ENCODE measurements around the gene FAM83C. TPM values are rescaled to one million over a fixed set of nuclear protein-coding genes. Genes with fewer than 3 reads are reported as not detected.

Gene FAM83C
- total and polyA plus RNA-seq, 9 donors: 0.11 to 2.1 TPM; not detected in 7

DNA sequence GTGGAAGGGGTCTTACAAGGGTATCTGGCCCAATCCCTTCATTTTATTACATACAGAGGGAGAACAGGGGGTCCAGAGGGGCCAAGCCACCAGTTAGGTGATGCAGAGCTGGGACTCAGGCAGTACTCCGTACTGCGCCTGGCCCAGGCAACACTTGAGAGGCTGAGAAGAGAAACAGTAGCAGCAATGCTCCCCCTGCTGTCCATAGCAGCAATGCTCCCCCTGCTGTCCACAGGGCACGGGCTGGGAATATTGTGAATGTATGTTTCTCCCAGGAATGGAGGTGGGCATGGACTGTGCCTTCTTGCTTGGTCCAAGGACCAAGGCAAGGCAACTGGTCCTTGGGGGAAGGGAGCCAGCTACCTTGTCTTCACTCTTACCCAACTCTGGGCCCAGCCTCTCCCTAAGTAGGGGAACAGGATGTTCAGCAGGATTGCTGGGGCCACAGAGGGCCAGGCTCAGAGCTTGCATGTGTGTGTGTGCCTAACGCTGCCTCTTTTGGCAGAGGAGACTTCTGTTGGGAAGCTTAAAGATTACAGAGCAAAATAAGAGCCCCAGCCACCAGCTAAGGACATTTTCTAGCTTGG is 14.8 kb upstream of the FAM83C start:
- 35% methylated on average over 2 of the region's 4 CpGs for WGBS (ENCODE audit: insufficient coverage)

DNA sequence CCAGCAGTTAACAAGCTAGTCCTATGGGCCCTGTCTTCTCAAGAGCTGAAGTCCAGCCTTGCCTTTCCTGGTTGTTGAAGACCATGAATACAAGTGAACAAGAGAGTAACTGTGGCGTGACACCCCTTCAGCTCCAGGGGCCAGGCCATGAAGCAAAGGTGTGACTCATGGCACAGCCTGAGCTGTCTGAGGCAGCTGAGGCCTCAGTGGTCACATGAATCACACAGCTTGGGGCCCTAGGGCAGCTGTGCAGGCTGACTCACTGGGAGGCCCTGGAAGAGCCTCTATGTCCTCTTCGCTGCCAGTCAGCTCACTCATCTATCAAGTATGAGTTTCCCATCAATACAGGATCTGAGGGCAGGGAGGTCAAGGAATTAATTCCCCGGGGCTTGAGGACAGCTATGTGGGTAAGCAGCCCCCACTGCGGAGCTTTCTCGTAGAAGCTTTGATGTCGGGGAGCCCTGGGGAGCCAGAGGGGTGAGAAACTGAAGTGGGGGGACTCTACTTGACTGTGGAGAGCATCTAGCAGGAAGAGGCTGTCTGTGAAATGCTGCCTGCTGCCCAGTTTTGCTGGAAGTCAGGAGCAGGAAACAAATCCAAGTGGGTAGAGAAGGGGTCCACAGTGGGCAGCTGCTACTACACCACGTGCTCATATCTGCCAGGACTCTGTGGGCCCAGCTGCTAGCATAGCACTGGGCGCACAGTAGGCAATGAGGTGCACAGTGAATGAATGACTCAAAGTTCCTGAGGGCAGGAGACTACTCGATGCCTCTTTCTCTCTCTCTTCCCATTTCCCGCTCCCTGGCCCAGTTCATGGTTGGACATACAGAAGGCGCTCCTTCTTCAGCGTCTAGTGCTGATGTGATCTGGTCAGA is 13.7 kb upstream of the FAM83C start:
- no peaks in the 10 kb centered on the region for H3K27me3 ChIP-seq (ENCODE audit: control insufficient read depth, insufficient read depth, low read length)
- no peak for DNase-seq
- H3K27ac ChIP-seq (ENCODE audit: low read length): no peak overlapping the region
- peaks cover 38% of the 10 kb centered on the region for H3K36me3 ChIP-seq (ENCODE audit: control insufficient read depth, insufficient read depth, low read length)
- H3K9me3 ChIP-seq (replicated peaks; ENCODE audit: control insufficient read depth, low read depth, low read length): no peaks in the 10 kb centered on the region
- peaks cover 18% of the 10 kb centered on the region for H3K4me1 ChIP-seq (ENCODE audit: control insufficient read depth, insufficient read depth, low read length)
- no peak overlapping the region for H3K4me3 ChIP-seq (ENCODE audit: low read length)
- 89% methylated on average over 8 of the region's 12 CpGs for WGBS (ENCODE audit: insufficient coverage)

More for the DNA sequence above, 14.8 kb upstream of the FAM83C start:
- no peaks in the 10 kb centered on the region for H3K9me3 ChIP-seq (replicated peaks; ENCODE audit: control insufficient read depth, low read depth, low read length)
- no peak overlapping the region for H3K27ac ChIP-seq (ENCODE audit: low read length)
- no peak overlapping the region for H3K4me3 ChIP-seq (ENCODE audit: low read length)
- H3K27me3 ChIP-seq (ENCODE audit: control insufficient read depth, insufficient read depth, low read length): no peaks in the 10 kb centered on the region
- peak; percentile 31 for DNase-seq
- H3K36me3 ChIP-seq (ENCODE audit: control insufficient read depth, insufficient read depth, low read length): peaks cover 41% of the 10 kb centered on the region
- H3K4me1 ChIP-seq (ENCODE audit: control insufficient read depth, insufficient read depth, low read length): peaks cover 18% of the 10 kb centered on the region

- H3K4me3 ChIP-seq (ENCODE audit: low read length): no peak overlapping the region
- H3K9me3 ChIP-seq (replicated peaks; ENCODE audit: control insufficient read depth, low read depth, low read length): no peaks in the 10 kb centered on the region
- 86% methylated on average over 6 of the region's 6 CpGs for WGBS (ENCODE audit: insufficient coverage)
- H3K27me3 ChIP-seq (ENCODE audit: control insufficient read depth, insufficient read depth, low read length): no peaks in the 10 kb centered on the region
- no peak overlapping the region for H3K27ac ChIP-seq (ENCODE audit: low read length)
- H3K36me3 ChIP-seq (ENCODE audit: control insufficient read depth, insufficient read depth, low read length): peaks cover 37% of the 10 kb centered on the region
- H3K4me1 ChIP-seq (ENCODE audit: control insufficient read depth, insufficient read depth, low read length): peaks cover 18% of the 10 kb centered on the region
- no peak for DNase-seq
Measured at GRCh38 chr20:35304956-35305355, 12.7 kb upstream of the FAM83C start.

DNA sequence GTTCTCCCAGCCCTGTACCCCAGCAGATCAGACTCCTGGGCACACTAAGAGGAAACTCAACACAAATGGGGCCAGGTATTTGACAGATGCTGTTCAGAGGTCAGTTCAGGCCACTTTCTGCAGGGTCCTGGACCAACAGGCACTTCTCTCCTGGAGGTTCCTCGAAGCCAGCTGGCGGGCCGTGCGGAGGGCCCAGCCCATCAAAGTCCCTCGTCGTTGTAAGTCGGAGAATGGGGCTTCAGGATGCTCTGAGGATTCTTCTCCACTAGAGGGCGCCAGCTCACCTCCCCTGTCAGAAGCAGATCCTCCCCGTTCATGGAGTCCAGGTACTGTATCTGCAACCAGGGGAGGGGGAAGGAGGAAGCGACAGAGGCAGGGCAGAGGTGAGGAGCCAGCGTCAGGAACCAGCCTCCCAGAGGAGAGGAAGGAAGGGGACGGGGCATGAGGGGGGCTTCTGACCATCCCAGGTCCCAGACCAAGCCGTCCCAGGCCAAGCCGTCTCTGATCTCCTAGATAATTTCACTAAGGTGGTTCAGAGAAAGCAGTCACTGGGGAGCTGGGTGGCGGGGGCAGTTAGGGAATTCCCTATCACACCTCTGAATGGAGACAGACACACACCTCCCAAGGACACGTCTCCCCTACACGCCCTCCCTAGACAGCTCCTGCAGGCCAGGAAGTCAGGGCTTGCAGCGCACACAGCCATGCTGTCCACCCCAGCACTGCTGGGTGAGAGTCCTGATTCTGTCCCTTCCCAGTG is 11.7 kb upstream of the FAM83C start:
- H3K36me3 ChIP-seq (ENCODE audit: control insufficient read depth, insufficient read depth, low read length): peaks cover 33% of the 10 kb centered on the region
- no peak overlapping the region for H3K27ac ChIP-seq (ENCODE audit: low read length)
- no peaks in the 10 kb centered on the region for H3K9me3 ChIP-seq (replicated peaks; ENCODE audit: control insufficient read depth, low read depth, low read length)
- H3K27me3 ChIP-seq (ENCODE audit: control insufficient read depth, insufficient read depth, low read length): no peaks in the 10 kb centered on the region
- DNase-seq: peak; percentile 82
- H3K4me1 ChIP-seq (ENCODE audit: control insufficient read depth, insufficient read depth, low read length): peaks cover 18% of the 10 kb centered on the region
- no peak overlapping the region for H3K4me3 ChIP-seq (ENCODE audit: low read length)
- 5% methylated on average over 6 of the region's 18 CpGs for WGBS (ENCODE audit: insufficient coverage)

- DNase-seq: no peak
- WGBS (ENCODE audit: insufficient coverage): 93% methylated on average over 9 of the region's 11 CpGs
- H3K4me3 ChIP-seq (ENCODE audit: low read length): no peak overlapping the region
- H3K36me3 ChIP-seq (ENCODE audit: control insufficient read depth, insufficient read depth, low read length): peaks cover 33% of the 10 kb centered on the region
- peaks cover 16% of the 10 kb centered on the region for H3K4me1 ChIP-seq (ENCODE audit: control insufficient read depth, insufficient read depth, low read length)
- no peaks in the 10 kb centered on the region for H3K27me3 ChIP-seq (ENCODE audit: control insufficient read depth, insufficient read depth, low read length)
- H3K27ac ChIP-seq (ENCODE audit: low read length): no peak overlapping the region
- H3K9me3 ChIP-seq (replicated peaks; ENCODE audit: control insufficient read depth, low read depth, low read length): no peaks in the 10 kb centered on the region
Measured at GRCh38 chr20:35303382-35303734, 11.1 kb upstream of the FAM83C start.

GRCh38 chr20:35302421-35303335 is 10.5 kb upstream of the FAM83C start:
- DNase-seq: no peak
- Histone ChIP-seq H3K4me3 (ENCODE audit: low read length) (no peak overlapping the region), H3K27me3 (ENCODE audit: control insufficient read depth, insufficient read depth, low read length) (no peaks in the 10 kb centered on the region), H3K27ac (ENCODE audit: low read length) (no peak overlapping the region), H3K36me3 (ENCODE audit: control insufficient read depth, insufficient read depth, low read length) (peaks cover 33% of the 10 kb centered on the region), H3K4me1 (ENCODE audit: control insufficient read depth, insufficient read depth, low read length) (peaks cover 11% of the 10 kb centered on the region), H3K9me3 (replicated peaks; ENCODE audit: control insufficient read depth, low read depth, low read length) (no peaks in the 10 kb centered on the region)
- WGBS (ENCODE audit: insufficient coverage): 80% methylated on average over 1 of the region's 6 CpGs

- DNase-seq: no peak
- Histone ChIP-seq H3K27ac (ENCODE audit: low read length) (no peak overlapping the region), H3K4me1 (ENCODE audit: control insufficient read depth, insufficient read depth, low read length) (peaks cover 6% of the 10 kb centered on the region), H3K36me3 (ENCODE audit: control insufficient read depth, insufficient read depth, low read length) (peaks cover 25% of the 10 kb centered on the region), H3K27me3 (ENCODE audit: control insufficient read depth, insufficient read depth, low read length) (no peaks in the 10 kb centered on the region), H3K4me3 (ENCODE audit: low read length) (no peak overlapping the region), H3K9me3 (replicated peaks; ENCODE audit: control insufficient read depth, low read depth, low read length) (no peaks in the 10 kb centered on the region)
- WGBS (ENCODE audit: insufficient coverage): no CpG with 5 or more reads among the region's 2 CpGs
Measured at GRCh38 chr20:35301426-35301825, 9.2 kb upstream of the FAM83C start.

GRCh38 chr20:35300469-35301262 is 8.4 kb upstream of the FAM83C start:
- Histone ChIP-seq H3K4me1 (ENCODE audit: control insufficient read depth, insufficient read depth, low read length) (peaks cover 3% of the 10 kb centered on the region), H3K27ac (ENCODE audit: low read length) (no peak overlapping the region), H3K27me3 (ENCODE audit: control insufficient read depth, insufficient read depth, low read length) (peaks cover 1% of the 10 kb centered on the region), H3K9me3 (replicated peaks; ENCODE audit: control insufficient read depth, low read depth, low read length) (no peaks in the 10 kb centered on the region), H3K36me3 (ENCODE audit: control insufficient read depth, insufficient read depth, low read length) (peaks cover 19% of the 10 kb centered on the region), H3K4me3 (ENCODE audit: low read length) (no peak overlapping the region)
- DNase-seq: no peak
- WGBS (ENCODE audit: insufficient coverage): 100% methylated on average over 2 of the region's 4 CpGs

- WGBS (ENCODE audit: insufficient coverage): 66% methylated on average over 4 of the region's 4 CpGs
- Histone ChIP-seq H3K36me3 (ENCODE audit: control insufficient read depth, insufficient read depth, low read length) (peaks cover 19% of the 10 kb centered on the region), H3K27me3 (ENCODE audit: control insufficient read depth, insufficient read depth, low read length) (peaks cover 2% of the 10 kb centered on the region), H3K9me3 (replicated peaks; ENCODE audit: control insufficient read depth, low read depth, low read length) (no peaks in the 10 kb centered on the region), H3K27ac (ENCODE audit: low read length) (no peak overlapping the region), H3K4me3 (ENCODE audit: low read length) (no peak overlapping the region), H3K4me1 (ENCODE audit: control insufficient read depth, insufficient read depth, low read length) (no peaks in the 10 kb centered on the region)
- DNase-seq: no peak
Measured at GRCh38 chr20:35299780-35300179, 7.6 kb upstream of the FAM83C start.
